OCI-LY3 (cell line): ENCODE data around the gene IFITM1.

ENCODE experiments used
- H2AFZ ChIP-seq: fragments of 200-600, 300-600 bp; shearing (Covaris generic); 2 replicates; pipeline ENCODE4 v1.6.0; 2014; ENCODE audit warnings: antibody characterized with exemption, low read depth, low read length
- H3K27ac ChIP-seq: fragments of 200-600, 300-600 bp; sonication (generic); 2 replicates; pipeline ENCODE4 v1.5.1; 2014; ENCODE audit warnings: mild to moderate bottlenecking, low read length, moderate library complexity, mixed read lengths
- H3K27me3 ChIP-seq: fragments of 200-600, 300-600 bp; sonication (generic); 2 replicates; pipeline ENCODE4 v1.6.1; 2014; ENCODE audit warnings: low read depth, low read length, mixed read lengths
- H3K36me3 ChIP-seq: fragments of 200-600, 300-600 bp; sonication (generic); replicated peaks from 2 replicates; pipeline ENCODE3; 2014; ENCODE audit warnings: low read depth, low read length, mixed read lengths
- H3K4me1 ChIP-seq: fragments of 300-600, 200-600 bp; sonication (generic); 2 replicates; pipeline ENCODE4 v1.6.1; 2014; ENCODE audit warnings: low read length, mixed read lengths
- H3K4me2 ChIP-seq: fragments of 200-600, 300-600 bp; sonication (generic); 2 replicates; pipeline ENCODE4 v1.6.1; 2014; ENCODE audit warnings: low read length, mixed read lengths
- H3K4me3 ChIP-seq: fragments of 300-600, 200-600 bp; sonication (generic); 2 replicates; pipeline ENCODE4 v1.5.1; 2014; ENCODE audit warnings: antibody characterized with exemption, mild to moderate bottlenecking, low read length, moderate library complexity
- H3K79me2 ChIP-seq: fragments of 300-600, 200-600 bp; shearing (Covaris generic); 2 replicates; pipeline ENCODE4 v1.6.1; 2014; ENCODE audit warnings: mild to moderate bottlenecking, low read length, mixed read lengths
- H3K9ac ChIP-seq: fragments of 300-600, 200-600 bp; shearing (Covaris generic); 2 replicates; pipeline ENCODE4 v1.6.0; 2014; ENCODE audit warnings: mild to moderate bottlenecking, low read length, moderate library complexity
- H3K9me3 ChIP-seq: fragments of 200-600, 300-600 bp; shearing (Covaris generic); 2 replicates; pipeline ENCODE4 v1.6.1; 2014; ENCODE audit warnings: low read length, mixed read lengths; ENCODE audit not compliant: insufficient read depth
- H4K20me1 ChIP-seq: fragments of 200-600, 300-600 bp; sonication (generic); 2 replicates; pipeline ENCODE4 v1.6.1; 2016; ENCODE audit warnings: low read length, mixed read lengths; ENCODE audit not compliant: insufficient read depth
- EZH2phosphoT487 ChIP-seq: fragments of 200-600 bp; shearing (Covaris generic); IDR thresholded peaks from 2 replicates; pipeline ENCODE4 v1.6.1; 2018; ENCODE audit warnings: antibody characterized with exemption, mixed run types, low read depth
- TF ChIP-seq, protein P1 (sequence below): fragments of 200-600, 300-600 bp; sonication (generic); IDR thresholded peaks from 2 replicates; pipeline ENCODE4 v1.5.1; 2014; ENCODE audit warnings: antibody characterized with exemption, low read length, low read depth

The IFITM1 gene

DNA sequence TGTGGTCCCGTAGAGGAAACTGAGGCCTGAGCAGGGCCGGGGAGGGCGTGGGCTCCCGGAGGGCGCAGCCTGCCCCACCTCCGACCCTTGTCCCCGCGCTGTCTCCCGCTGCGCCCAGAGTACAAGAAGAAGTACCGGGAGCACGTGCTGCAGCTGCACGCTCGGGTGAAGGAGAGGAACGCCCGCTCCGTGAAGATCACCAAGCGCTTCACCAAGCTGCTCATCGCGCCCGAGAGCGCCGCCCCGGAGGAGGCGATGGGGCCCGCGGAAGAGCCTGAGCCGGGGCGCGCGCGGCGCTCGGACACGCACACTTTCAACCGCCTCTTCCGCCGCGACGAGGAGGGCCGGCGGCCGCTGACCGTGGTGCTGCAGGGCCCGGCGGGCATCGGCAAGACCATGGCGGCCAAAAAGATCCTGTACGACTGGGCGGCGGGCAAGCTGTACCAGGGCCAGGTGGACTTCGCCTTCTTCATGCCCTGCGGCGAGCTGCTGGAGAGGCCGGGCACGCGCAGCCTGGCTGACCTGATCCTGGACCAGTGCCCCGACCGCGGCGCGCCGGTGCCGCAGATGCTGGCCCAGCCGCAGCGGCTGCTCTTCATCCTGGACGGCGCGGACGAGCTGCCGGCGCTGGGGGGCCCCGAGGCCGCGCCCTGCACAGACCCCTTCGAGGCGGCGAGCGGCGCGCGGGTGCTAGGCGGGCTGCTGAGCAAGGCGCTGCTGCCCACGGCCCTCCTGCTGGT is 33.7 kb upstream of the IFITM1 start:
- no peak overlapping the region for H3K27ac ChIP-seq
- peaks cover 3% of the 10 kb centered on the region for H3K4me1 ChIP-seq
- H3K9ac ChIP-seq: no peak overlapping the region
- H3K27me3 ChIP-seq: no peaks in the 10 kb centered on the region
- H3K4me2 ChIP-seq: no peak overlapping the region
- no peak for TF ChIP-seq EZH2phosphoT487
- TF ChIP-seq, protein P1, sequence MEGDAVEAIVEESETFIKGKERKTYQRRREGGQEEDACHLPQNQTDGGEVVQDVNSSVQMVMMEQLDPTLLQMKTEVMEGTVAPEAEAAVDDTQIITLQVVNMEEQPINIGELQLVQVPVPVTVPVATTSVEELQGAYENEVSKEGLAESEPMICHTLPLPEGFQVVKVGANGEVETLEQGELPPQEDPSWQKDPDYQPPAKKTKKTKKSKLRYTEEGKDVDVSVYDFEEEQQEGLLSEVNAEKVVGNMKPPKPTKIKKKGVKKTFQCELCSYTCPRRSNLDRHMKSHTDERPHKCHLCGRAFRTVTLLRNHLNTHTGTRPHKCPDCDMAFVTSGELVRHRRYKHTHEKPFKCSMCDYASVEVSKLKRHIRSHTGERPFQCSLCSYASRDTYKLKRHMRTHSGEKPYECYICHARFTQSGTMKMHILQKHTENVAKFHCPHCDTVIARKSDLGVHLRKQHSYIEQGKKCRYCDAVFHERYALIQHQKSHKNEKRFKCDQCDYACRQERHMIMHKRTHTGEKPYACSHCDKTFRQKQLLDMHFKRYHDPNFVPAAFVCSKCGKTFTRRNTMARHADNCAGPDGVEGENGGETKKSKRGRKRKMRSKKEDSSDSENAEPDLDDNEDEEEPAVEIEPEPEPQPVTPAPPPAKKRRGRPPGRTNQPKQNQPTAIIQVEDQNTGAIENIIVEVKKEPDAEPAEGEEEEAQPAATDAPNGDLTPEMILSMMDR: no peak
- peaks cover 3% of the 10 kb centered on the region for H3K36me3 ChIP-seq
- H3K4me3 ChIP-seq: no peak overlapping the region
- no peak overlapping the region for H2AFZ ChIP-seq
- no peaks in the 10 kb centered on the region for H4K20me1 ChIP-seq
- H3K79me2 ChIP-seq: no peaks in the 10 kb centered on the region
- no peaks in the 10 kb centered on the region for H3K9me3 ChIP-seq

DNA sequence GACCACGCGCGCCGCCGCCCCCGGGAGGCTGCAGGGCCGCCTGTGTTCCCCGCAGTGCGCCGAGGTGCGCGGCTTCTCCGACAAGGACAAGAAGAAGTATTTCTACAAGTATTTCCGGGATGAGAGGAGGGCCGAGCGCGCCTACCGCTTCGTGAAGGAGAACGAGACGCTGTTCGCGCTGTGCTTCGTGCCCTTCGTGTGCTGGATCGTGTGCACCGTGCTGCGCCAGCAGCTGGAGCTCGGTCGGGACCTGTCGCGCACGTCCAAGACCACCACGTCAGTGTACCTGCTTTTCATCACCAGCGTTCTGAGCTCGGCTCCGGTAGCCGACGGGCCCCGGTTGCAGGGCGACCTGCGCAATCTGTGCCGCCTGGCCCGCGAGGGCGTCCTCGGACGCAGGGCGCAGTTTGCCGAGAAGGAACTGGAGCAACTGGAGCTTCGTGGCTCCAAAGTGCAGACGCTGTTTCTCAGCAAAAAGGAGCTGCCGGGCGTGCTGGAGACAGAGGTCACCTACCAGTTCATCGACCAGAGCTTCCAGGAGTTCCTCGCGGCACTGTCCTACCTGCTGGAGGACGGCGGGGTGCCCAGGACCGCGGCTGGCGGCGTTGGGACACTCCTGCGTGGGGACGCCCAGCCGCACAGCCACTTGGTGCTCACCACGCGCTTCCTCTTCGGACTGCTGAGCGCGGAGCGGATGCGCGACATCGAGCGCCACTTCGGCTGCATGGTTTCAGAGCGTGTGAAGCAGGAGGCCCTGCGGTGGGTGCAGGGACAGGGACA is 32.9 kb upstream of the IFITM1 start:
- H2AFZ ChIP-seq: no peak overlapping the region
- no peaks in the 10 kb centered on the region for H3K79me2 ChIP-seq
- TF ChIP-seq, protein P1: no peak
- no peak for TF ChIP-seq EZH2phosphoT487
- no peaks in the 10 kb centered on the region for H3K4me1 ChIP-seq
- peaks cover 3% of the 10 kb centered on the region for H3K36me3 ChIP-seq
- H3K4me3 ChIP-seq: no peak overlapping the region
- no peak overlapping the region for H3K27ac ChIP-seq
- no peaks in the 10 kb centered on the region for H4K20me1 ChIP-seq
- H3K9me3 ChIP-seq: no peaks in the 10 kb centered on the region
- H3K27me3 ChIP-seq: no peaks in the 10 kb centered on the region
- no peak overlapping the region for H3K4me2 ChIP-seq
- no peak overlapping the region for H3K9ac ChIP-seq

DNA sequence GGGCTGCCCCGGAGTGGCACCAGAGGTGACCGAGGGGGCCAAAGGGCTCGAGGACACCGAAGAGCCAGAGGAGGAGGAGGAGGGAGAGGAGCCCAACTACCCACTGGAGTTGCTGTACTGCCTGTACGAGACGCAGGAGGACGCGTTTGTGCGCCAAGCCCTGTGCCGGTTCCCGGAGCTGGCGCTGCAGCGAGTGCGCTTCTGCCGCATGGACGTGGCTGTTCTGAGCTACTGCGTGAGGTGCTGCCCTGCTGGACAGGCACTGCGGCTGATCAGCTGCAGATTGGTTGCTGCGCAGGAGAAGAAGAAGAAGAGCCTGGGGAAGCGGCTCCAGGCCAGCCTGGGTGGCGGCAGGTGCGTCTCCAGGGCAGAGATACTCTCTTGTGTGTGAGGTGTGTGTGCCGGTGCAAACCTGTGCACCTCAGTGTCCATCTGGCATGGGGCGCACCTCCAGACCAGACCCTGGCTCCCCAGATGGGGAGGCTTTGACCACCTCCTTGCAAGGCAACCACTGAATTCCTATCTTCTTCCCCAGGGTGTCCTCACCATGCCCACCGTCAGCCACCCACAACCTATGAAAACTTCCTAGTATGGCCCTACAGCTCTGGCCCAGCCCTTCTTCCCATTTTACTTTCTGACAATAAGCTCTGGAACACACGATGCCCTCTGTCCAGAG is 32.2 kb upstream of the IFITM1 start:
- Histone ChIP-seq H2AFZ (no peak overlapping the region), H3K27ac (no peak overlapping the region), H3K4me1 (no peaks in the 10 kb centered on the region), H3K9ac (no peak overlapping the region), H3K36me3 (no peaks in the 10 kb centered on the region), H3K4me3 (no peak overlapping the region), H4K20me1 (no peaks in the 10 kb centered on the region), H3K27me3 (no peaks in the 10 kb centered on the region), H3K4me2 (no peak overlapping the region), H3K79me2 (no peaks in the 10 kb centered on the region), H3K9me3 (no peaks in the 10 kb centered on the region)
- TF ChIP-seq, protein P1: no peak
- no peak for TF ChIP-seq EZH2phosphoT487

DNA sequence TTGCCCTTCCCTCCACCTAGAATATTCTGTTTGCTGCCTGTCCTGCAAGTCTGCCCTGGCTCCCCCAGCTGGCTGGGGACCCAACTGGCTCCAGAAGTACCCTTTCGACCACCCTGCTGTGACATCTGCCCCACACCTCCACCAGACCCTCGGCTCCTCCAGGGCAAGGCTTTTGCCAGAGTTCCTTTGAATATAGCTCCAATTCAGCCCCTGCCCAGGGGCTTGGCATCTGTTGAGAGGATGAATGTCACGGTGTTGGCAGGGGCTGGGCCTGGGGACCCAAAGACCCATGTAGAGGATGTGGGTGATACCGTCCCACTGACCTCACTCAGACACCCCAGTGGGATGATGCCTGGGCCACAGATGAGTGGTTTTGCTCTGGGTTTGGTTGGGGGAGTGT is 31.7 kb upstream of the IFITM1 start:
- Histone ChIP-seq H2AFZ (no peak overlapping the region), H3K4me1 (no peaks in the 10 kb centered on the region), H3K4me2 (no peak overlapping the region), H3K9ac (no peak overlapping the region), H3K4me3 (no peak overlapping the region), H3K36me3 (no peaks in the 10 kb centered on the region), H4K20me1 (no peaks in the 10 kb centered on the region), H3K79me2 (no peaks in the 10 kb centered on the region), H3K27ac (no peak overlapping the region), H3K27me3 (no peaks in the 10 kb centered on the region), H3K9me3 (no peaks in the 10 kb centered on the region)
- TF ChIP-seq, protein P1: no peak
- TF ChIP-seq EZH2phosphoT487: no peak
